ENCODE data around the gene KLKB1. TPM values are rescaled to one million over a fixed set of nuclear protein-coding genes. Genes with fewer than 3 reads are reported as not detected.

Gene KLKB1
- total RNA-seq, 1 experiment from 2014 or later = not detected

DNA sequence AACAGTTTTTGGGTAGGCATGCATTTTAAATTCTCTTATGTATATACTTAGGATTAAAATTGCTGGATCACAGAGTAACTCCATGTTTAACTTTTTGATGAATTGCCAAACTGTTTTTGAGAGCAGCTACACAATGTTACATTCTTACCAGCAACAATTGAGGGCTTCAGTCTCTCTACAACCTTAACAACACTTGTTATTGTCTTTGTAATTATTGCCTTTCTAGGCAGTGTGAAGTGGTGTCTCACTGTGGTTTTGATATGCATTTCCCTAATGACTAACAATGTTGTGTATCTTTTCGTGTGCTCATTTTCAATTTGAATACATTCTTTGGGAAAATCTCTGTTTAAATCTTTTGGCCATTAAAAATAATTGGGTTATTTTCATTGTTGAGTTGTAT is 21.3 kb downstream of the KLKB1 start:
- TF ChIP-seq EZH2 (IDR thresholded peaks at IDR 0.05; ENCODE audit: low read depth) = no peak
- TF ChIP-seq, protein P1, sequence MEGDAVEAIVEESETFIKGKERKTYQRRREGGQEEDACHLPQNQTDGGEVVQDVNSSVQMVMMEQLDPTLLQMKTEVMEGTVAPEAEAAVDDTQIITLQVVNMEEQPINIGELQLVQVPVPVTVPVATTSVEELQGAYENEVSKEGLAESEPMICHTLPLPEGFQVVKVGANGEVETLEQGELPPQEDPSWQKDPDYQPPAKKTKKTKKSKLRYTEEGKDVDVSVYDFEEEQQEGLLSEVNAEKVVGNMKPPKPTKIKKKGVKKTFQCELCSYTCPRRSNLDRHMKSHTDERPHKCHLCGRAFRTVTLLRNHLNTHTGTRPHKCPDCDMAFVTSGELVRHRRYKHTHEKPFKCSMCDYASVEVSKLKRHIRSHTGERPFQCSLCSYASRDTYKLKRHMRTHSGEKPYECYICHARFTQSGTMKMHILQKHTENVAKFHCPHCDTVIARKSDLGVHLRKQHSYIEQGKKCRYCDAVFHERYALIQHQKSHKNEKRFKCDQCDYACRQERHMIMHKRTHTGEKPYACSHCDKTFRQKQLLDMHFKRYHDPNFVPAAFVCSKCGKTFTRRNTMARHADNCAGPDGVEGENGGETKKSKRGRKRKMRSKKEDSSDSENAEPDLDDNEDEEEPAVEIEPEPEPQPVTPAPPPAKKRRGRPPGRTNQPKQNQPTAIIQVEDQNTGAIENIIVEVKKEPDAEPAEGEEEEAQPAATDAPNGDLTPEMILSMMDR (conservative IDR thresholded peaks at IDR 0.05) = no peak
- intact Hi-C loops (cut with micrococcal nuclease; ENCODE audit: unreplicated experiment) = no loop called here
- Histone ChIP-seq H3K27ac (no peak overlapping the region), H3F3A (ENCODE audit: insufficient read depth, low read depth) (no peaks in the 10 kb centered on the region), H3K9me2 (ENCODE audit: insufficient read depth) (no peaks in the 10 kb centered on the region), H3K36me3 (ENCODE audit: low read depth) (no peaks in the 10 kb centered on the region), H3K9me3 (ENCODE audit: insufficient read depth, low read depth) (no peaks in the 10 kb centered on the region; the same call in 1 of the 2 replicates), H3K4me2 (no peak overlapping the region), H4K20me1 (ENCODE audit: insufficient read depth) (no peaks in the 10 kb centered on the region), H3K79me2 (ENCODE audit: low read depth) (no peaks in the 10 kb centered on the region), H3K4me3 (no peak overlapping the region), H3K4me1 (replicated peaks; ENCODE audit: insufficient read depth) (no peaks in the 10 kb centered on the region), H2AFZ (no peak overlapping the region), H3K27me3 (ENCODE audit: insufficient read depth, low read depth) (peaks cover 23% of the 10 kb centered on the region; the same call in 1 of the 2 replicates)
- CTCF ChIA-PET = no interaction called here
- no TSS peak for BruUV-seq (replicated peaks)
- POLR2A ChIA-PET (ENCODE audit: unreplicated experiment) = no interaction called here
- DNase-seq = no peak

DNA sequence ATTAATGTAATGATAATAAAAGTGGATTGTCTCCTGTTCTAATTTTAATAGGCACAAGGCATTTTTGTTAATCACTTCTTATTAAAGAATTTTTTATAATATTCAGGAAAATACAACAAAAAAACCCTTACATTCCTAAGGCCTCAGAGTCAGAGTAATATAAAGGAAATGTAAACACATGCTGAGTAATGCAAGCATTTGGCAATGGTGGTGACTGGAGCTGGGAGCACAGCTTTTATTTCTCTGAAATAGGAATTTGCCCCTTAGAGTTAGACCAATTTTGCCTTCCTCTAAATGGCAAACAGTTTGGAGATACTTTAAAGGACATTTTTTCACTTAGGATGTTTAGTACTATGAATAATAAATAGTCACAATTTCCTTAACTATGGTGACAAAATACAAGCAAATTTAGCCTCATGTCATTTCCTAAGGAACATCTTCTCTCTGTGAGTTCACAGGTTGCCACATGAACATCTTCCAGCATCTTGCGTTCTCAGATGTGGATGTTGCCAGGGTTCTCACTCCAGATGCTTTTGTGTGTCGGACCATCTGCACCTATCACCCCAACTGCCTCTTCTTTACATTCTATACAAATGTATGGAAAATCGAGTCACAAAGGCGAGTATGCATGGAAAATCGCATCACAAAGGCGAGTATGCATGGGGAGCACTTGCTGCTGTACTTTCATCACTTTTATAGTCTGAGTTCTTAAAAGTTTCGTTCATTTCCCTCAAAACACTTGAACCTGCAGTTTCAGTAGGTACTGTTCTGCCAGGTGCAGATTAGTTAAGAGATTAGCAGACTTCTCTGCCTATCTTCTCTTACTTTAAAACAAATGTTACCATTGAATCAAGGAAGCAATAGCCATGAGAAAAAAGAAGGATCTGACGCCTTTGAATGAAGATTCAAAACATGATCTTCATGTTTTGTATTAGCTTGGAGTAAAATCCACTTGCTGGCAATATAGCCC is 22.8 kb downstream of the KLKB1 start:
- CTCF ChIA-PET = no interaction called here
- Histone ChIP-seq H3F3A (ENCODE audit: insufficient read depth, low read depth) (no peaks in the 10 kb centered on the region), H3K27ac (no peak overlapping the region), H3K4me1 (replicated peaks; ENCODE audit: insufficient read depth) (no peaks in the 10 kb centered on the region), H3K4me3 (no peak overlapping the region), H3K9me3 (ENCODE audit: insufficient read depth, low read depth) (no peaks in the 10 kb centered on the region; the same call in 1 of the 2 replicates), H2AFZ (no peak overlapping the region), H3K4me2 (no peak overlapping the region), H3K36me3 (ENCODE audit: low read depth) (no peaks in the 10 kb centered on the region), H3K79me2 (ENCODE audit: low read depth) (no peaks in the 10 kb centered on the region), H3K9me2 (ENCODE audit: insufficient read depth) (no peaks in the 10 kb centered on the region), H4K20me1 (ENCODE audit: insufficient read depth) (no peaks in the 10 kb centered on the region), H3K27me3 (ENCODE audit: insufficient read depth, low read depth) (peaks cover 31% of the 10 kb centered on the region; the same call in 1 of the 2 replicates)
- intact Hi-C loops (cut with micrococcal nuclease; ENCODE audit: unreplicated experiment) = no loop called here
- BruUV-seq (replicated peaks) = no TSS peak
- no peak for TF ChIP-seq EZH2 (IDR thresholded peaks at IDR 0.05; ENCODE audit: low read depth)
- TF ChIP-seq, protein P1 (conservative IDR thresholded peaks at IDR 0.05) = no peak
- POLR2A ChIA-PET (ENCODE audit: unreplicated experiment) = no interaction called here
- no peak for DNase-seq

DNA sequence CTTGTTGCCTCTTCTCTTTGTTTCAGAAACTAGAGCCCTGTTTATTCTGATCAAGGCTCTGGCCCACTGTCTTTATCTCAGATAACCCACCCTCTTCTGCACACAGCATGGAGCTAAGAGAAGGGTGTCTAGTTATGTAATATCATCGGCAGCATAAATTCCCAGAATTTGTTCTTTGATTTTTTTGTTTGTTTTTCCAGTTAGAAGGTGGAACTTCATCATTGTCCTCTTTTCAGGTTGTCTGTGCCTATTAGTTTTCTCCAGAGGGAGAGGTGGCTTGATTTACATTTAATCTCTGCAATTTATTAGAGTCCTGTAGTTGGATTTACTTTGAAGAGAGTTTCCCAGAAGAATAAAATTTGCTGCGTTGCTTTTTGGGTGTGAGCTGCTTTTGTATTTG is 23.5 kb downstream of the KLKB1 start:
- Histone ChIP-seq H3K4me2 (no peak overlapping the region), H3K9me3 (ENCODE audit: insufficient read depth, low read depth) (no peaks in the 10 kb centered on the region; the same call in 1 of the 2 replicates), H3K79me2 (ENCODE audit: low read depth) (no peaks in the 10 kb centered on the region), H3K4me3 (no peak overlapping the region), H2AFZ (no peak overlapping the region), H3K36me3 (ENCODE audit: low read depth) (no peaks in the 10 kb centered on the region), H4K20me1 (ENCODE audit: insufficient read depth) (no peaks in the 10 kb centered on the region), H3K27ac (no peak overlapping the region), H3K9me2 (ENCODE audit: insufficient read depth) (no peaks in the 10 kb centered on the region), H3F3A (ENCODE audit: insufficient read depth, low read depth) (no peaks in the 10 kb centered on the region), H3K4me1 (replicated peaks; ENCODE audit: insufficient read depth) (no peaks in the 10 kb centered on the region), H3K27me3 (ENCODE audit: insufficient read depth, low read depth) (peaks cover 38% of the 10 kb centered on the region; the same call in 1 of the 2 replicates)
- CTCF ChIA-PET = no interaction called here
- POLR2A ChIA-PET (ENCODE audit: unreplicated experiment) = no interaction called here
- DNase-seq = no peak
- TF ChIP-seq EZH2 (IDR thresholded peaks at IDR 0.05; ENCODE audit: low read depth) = no peak
- TF ChIP-seq, protein P1 (conservative IDR thresholded peaks at IDR 0.05) = no peak
- BruUV-seq (replicated peaks) = no TSS peak
- intact Hi-C loops (cut with micrococcal nuclease; ENCODE audit: unreplicated experiment) = no loop called here

Measured in PC-9 (cell line).